Coronary artery (tissue), 2 donors: ENCODE measurements around the gene CCDC88A.

Experiments used
- DNase-seq: peaks from one replicate; pipeline ENCODE4 v3.0.0-alpha.2; 2017; ENCODE audit warnings: low spot score
- H3K27ac ChIP-seq, 2 donors: fragments of 200-600 bp; sonication (generic); one replicate each; pipeline ENCODE4 v1.5.1; 2016 to 2019
- H3K4me3 ChIP-seq: fragments of 200-600 bp; sonication (generic); 2 replicates; pipeline ENCODE4 v1.5.1; 2016; ENCODE audit warnings: mild to moderate bottlenecking, moderate library complexity
- TF ChIP-seq, protein P1 (sequence below): fragments of 200-600 bp; sonication (generic); IDR thresholded peaks from one replicate; pipeline ENCODE4 v1.5.1; 2019; ENCODE audit warnings: antibody characterized with exemption

CCDC88A gene

DNA sequence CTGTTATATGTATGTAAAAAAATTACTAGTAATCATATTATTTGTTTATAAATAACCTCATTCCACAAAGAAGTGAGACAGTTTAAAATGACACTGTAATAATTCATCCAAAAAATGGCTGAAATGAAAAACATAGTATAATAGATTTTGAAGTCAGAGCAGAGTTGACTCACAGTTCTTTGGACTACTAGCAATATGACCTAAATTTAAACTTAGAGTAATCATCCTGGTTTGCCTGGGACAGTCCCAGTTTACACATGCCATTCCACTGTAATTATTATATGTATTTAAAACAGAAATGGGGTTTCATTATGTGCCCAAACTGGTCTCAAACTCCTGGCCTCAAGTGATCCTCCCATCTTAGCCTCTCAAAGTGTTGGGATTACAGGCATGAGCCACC lies 48.3 kb downstream of the CCDC88A start:
- DNase-seq, result no peak
- no peak overlapping the region for H3K27ac ChIP-seq
- H3K4me3 ChIP-seq, result no peak overlapping the region
- TF ChIP-seq, protein P1, sequence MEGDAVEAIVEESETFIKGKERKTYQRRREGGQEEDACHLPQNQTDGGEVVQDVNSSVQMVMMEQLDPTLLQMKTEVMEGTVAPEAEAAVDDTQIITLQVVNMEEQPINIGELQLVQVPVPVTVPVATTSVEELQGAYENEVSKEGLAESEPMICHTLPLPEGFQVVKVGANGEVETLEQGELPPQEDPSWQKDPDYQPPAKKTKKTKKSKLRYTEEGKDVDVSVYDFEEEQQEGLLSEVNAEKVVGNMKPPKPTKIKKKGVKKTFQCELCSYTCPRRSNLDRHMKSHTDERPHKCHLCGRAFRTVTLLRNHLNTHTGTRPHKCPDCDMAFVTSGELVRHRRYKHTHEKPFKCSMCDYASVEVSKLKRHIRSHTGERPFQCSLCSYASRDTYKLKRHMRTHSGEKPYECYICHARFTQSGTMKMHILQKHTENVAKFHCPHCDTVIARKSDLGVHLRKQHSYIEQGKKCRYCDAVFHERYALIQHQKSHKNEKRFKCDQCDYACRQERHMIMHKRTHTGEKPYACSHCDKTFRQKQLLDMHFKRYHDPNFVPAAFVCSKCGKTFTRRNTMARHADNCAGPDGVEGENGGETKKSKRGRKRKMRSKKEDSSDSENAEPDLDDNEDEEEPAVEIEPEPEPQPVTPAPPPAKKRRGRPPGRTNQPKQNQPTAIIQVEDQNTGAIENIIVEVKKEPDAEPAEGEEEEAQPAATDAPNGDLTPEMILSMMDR, result no peak

DNA sequence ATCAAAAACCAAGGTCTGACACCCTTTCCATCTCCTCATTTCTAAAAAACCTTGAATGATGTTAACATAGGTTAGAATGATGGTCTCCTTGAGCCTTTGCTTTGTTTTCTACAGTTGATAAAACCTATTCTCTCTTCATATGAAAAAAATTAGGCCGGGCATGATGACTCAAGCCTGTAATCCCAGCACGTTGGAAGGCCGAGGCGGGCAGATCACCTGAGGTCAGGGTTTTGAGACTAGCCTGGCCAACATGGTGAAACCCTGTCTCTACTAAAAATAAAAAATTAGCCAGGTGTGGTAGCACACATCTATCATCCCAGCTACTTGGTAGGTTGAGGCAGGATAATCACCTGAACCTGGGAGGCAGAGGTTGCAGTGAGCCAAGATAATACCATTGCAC lies 49.4 kb downstream of the CCDC88A start:
- Histone ChIP-seq H3K4me3 (no peak overlapping the region), H3K27ac (no peak overlapping the region)
- no peak for DNase-seq
- TF ChIP-seq, protein P1, result no peak

DNA sequence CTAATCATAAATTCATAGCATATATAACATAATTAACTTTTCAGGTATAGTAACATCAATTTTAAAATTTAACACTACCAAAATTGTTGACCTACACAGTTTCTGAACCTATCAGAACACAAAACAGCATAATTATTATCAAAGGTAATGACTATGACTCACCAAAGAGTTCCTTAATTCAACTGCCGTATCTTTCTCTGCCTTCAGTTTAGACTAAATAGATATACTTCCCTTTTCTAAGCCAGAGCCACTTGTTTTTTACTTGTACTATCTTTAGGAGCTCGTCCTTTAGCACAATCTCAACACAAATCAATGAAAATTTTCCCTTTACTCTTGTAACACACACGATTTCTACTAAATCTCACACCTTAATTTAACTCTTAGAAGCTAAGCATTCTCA lies 54.4 kb downstream of the CCDC88A start:
- no peak overlapping the region for H3K27ac ChIP-seq
- DNase-seq, result no peak

DNA sequence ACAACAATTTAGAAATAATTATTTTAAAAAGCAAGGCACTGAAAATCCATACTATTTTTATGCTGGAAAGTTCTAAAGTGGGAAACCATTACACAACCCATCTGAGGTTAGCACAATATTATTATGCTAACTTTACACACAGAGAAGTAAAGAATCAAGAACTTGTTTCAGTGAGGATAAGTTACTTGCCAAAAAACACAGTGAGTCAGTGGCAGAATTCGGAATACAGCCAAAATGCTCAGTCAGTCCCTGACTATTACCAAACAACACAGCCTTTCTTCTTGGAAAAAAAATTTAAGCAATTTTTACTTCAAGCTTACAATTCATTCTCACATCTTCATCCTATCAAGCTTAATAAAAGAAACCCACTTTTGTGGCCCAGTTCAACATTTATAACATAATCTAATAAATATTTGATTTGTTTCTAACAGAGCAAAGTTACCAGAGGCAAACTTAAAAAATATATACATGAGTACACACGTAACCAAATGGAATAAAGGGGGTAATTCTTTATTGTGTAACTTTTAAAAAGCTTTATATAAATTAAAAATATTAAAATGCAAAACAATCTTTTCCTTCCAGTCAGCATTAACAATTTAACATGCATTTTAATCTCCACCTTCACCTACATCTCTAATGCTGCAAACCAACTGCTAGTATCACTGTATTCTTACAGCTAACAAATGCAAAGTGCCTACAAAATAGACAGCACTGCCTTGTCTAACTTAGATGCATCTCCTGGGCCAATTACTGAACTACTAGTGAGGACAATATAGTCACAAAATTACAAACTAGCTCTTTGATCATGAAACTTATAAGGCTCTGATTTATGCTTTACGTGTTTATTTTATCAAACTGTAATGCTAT lies 55.2 kb downstream of the CCDC88A start:
- Histone ChIP-seq H3K27ac (peak overlapping the region; percentile 22 to 27), H3K4me3 (no peak overlapping the region)
- DNase-seq, result no peak
- TF ChIP-seq, protein P1, result no peak

More for the DNA sequence above, 54.4 kb downstream of the CCDC88A start:
- H3K4me3 ChIP-seq, result no peak overlapping the region
- TF ChIP-seq, protein P1, result no peak

DNA sequence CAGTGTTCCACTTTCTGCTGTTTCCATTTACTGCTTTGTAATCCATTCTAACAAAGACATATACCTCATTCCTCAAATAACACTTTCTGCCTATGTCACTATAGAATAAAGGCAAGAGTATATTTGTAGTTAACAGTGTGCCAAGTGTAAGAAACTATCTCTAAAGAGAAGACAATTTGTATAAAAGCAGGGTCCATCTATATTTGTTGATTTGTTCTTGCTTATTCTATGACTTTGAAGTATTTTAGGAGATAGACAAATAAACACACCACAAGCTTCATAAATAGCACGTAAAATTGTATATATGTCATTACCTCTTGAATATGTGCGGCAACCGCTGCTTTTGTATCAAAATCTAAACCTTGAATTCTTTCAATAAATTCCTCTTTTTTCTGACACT lies 56.0 kb downstream of the CCDC88A start:
- Histone ChIP-seq H3K27ac (no peak overlapping the region), H3K4me3 (no peak overlapping the region)
- TF ChIP-seq, protein P1, result no peak
- DNase-seq, result no peak

DNA sequence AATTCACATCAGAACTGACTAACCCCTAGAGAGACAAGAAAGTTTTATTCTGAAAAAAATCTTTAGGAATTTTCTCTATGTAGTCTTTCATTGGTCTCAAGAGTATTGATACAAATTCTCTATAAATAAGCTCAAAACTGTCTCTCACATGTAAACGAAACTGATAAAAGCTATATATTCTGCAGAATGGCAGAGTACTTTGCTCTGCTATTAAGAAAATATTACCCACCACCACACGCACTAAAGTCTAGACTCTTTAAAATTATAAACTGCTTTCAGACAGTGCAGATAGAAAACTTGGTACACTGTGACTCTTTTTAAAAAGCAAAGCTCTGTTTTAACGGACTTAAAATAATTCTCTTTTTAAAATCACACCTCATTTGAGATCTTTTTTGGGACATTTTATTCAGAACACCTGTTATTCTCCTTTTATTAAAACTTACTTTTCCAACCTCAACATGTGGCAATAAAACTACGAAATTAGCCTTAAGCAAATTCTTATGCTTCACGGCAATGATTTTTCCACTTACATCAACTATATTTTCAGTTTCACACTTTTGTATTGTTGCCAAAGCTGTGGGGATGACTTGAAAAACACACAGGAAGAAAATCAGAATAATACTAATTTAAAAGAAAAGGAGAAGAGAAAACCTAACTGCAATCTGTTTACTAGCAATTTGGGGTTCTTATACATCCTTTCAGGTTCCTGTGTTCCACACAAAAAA lies 58.0 kb downstream of the CCDC88A start:
- H3K27ac ChIP-seq, result no peak overlapping the region
- H3K4me3 ChIP-seq, result no peak overlapping the region
- TF ChIP-seq, protein P1, result no peak
- DNase-seq, result no peak
